IMR-90 (cell line): ENCODE measurements around the gene IFNE. TPM values are rescaled to one million over a fixed set of nuclear protein-coding genes. Genes with fewer than 3 reads are reported as not detected.

Experiments
- ATAC-seq: fragments of 200-7000 bp; cut with Tn5 transposase; 2 replicates; pipeline ENCODE4 v1.9.1; 2020; ENCODE audit warnings: low read depth, mild to moderate bottlenecking, moderate library complexity
- BruUV-seq: library from RNA; stranded (reverse); fragments of 400-500 nt; replicated peaks from 2 replicates; lab custom pipeline; 2021; lab: Mats Ljungman, UMichigan
- CTCF ChIA-PET: fragments of 300-600 bp; formaldehyde crosslinking; extraction: SDS; loops from one replicate; lab custom pipeline; 2021; ENCODE audit warnings: antibody characterized with exemption; lab: Yijun Ruan, JAX
- POLR2A ChIA-PET: fragments of 300-600 bp; sonication (Branson Sonifier 250); formaldehyde crosslinking; loops from one replicate; lab custom pipeline; 2022; ENCODE audit warnings: antibody characterized with exemption; ENCODE audit not compliant: unreplicated experiment; lab: Charles Lee
- DNase-seq: peaks from one replicate; pipeline ENCODE4 v3.0.0; 2013
- H2AFZ ChIP-seq: replicated peaks from 2 replicates; pipeline ENCODE3; 2013; ENCODE audit warnings: low read length, mild to moderate bottlenecking; ENCODE audit not compliant: poor library complexity
- H2AK5ac ChIP-seq: 2 replicates; pipeline ENCODE4 v1.6.1; 2013; ENCODE audit warnings: low read depth, low read length, inconsistent platforms
- H2AK9ac ChIP-seq: replicated peaks from 2 replicates; pipeline ENCODE3; 2013; ENCODE audit warnings: mild to moderate bottlenecking, low read depth, low read length, moderate library complexity; ENCODE audit not compliant: poor library complexity
- H2BK120ac ChIP-seq: 2 replicates; pipeline ENCODE4 v1.6.1; 2013; ENCODE audit warnings: low read depth, low read length, inconsistent platforms
- H2BK15ac ChIP-seq: 3 replicates; pipeline ENCODE4 v1.6.1; 2013; ENCODE audit warnings: low read depth, low read length, inconsistent platforms
- H2BK20ac ChIP-seq: 2 replicates; pipeline ENCODE4 v1.6.1; 2013; ENCODE audit warnings: low read depth, mild to moderate bottlenecking, inconsistent platforms, low read length, moderate library complexity
- H2BK5ac ChIP-seq: 2 replicates; pipeline ENCODE4 v1.6.1; 2013; ENCODE audit warnings: mild to moderate bottlenecking, low read depth, low read length, inconsistent platforms; ENCODE audit not compliant: poor library complexity, severe bottlenecking
- H3K14ac ChIP-seq: replicated peaks from 2 replicates; pipeline ENCODE4 v1.6.1; 2013; ENCODE audit warnings: low read depth, low read length, inconsistent platforms
- H3K18ac ChIP-seq: 2 replicates; pipeline ENCODE4 v1.6.1; 2013; ENCODE audit warnings: low read depth, low read length, control low read depth
- H3K23ac ChIP-seq: 2 replicates; pipeline ENCODE4 v1.6.1; 2013; ENCODE audit warnings: low read depth, low read length, inconsistent platforms
- H3K27ac ChIP-seq: 2 replicates; pipeline ENCODE4 v1.5.1; 2013; ENCODE audit warnings: mild to moderate bottlenecking, control low read depth, low read length; ENCODE audit not compliant: insufficient read depth
- H3K27me3 ChIP-seq: 2 replicates; pipeline ENCODE4 v1.6.1; 2013; ENCODE audit warnings: low read length; ENCODE audit not compliant: control insufficient read depth, insufficient read depth
- H3K36me3 ChIP-seq: 2 replicates; pipeline ENCODE4 v1.6.1; 2013; ENCODE audit warnings: low read length, mixed read lengths; ENCODE audit not compliant: control insufficient read depth, insufficient read depth
- H3K4ac ChIP-seq: 2 replicates; pipeline ENCODE4 v1.6.1; 2013; ENCODE audit warnings: low read depth, low read length, inconsistent platforms
- H3K4me1 ChIP-seq: 2 replicates; pipeline ENCODE4 v1.6.1; 2013; ENCODE audit warnings: low read length, mixed read lengths; ENCODE audit not compliant: control insufficient read depth, insufficient read depth
- H3K4me2 ChIP-seq: 2 replicates; pipeline ENCODE4 v1.6.1; 2013; ENCODE audit warnings: low read depth, mild to moderate bottlenecking, control low read depth, low read length, moderate library complexity
- H3K4me3 ChIP-seq: 2 replicates; pipeline ENCODE4 v1.5.1; 2013; ENCODE audit warnings: low read depth, mild to moderate bottlenecking, control low read depth, low read length, moderate library complexity; ENCODE audit not compliant: insufficient read depth
- H3K56ac ChIP-seq: 2 replicates; pipeline ENCODE4 v1.6.1; 2013; ENCODE audit warnings: low read length, inconsistent platforms; ENCODE audit not compliant: insufficient read depth; ENCODE audit errors: extremely low read depth
- H3K79me1 ChIP-seq, 2 experiments: 2 replicates each; pipeline ENCODE4 v1.6.1; 2013; ENCODE audit warnings: low read length in 2 of 2, inconsistent platforms in 1 of 2, low read depth in 1 of 2
- H3K9ac ChIP-seq: 2 replicates; pipeline ENCODE4 v1.6.1; 2013; ENCODE audit warnings: low read depth, low read length, control low read depth
- H3K9me1 ChIP-seq: 2 replicates; pipeline ENCODE4 v1.6.1; 2013; ENCODE audit warnings: low read length, inconsistent platforms; ENCODE audit not compliant: insufficient read depth
- H3K9me3 ChIP-seq: 2 replicates; pipeline ENCODE4 v1.6.1; 2013; ENCODE audit warnings: low read length; ENCODE audit not compliant: control insufficient read depth, insufficient read depth
- H4K20me1 ChIP-seq: 2 replicates; pipeline ENCODE4 v1.6.1; 2013; ENCODE audit warnings: low read length, inconsistent platforms; ENCODE audit not compliant: insufficient read depth
- H4K5ac ChIP-seq: 2 replicates; pipeline ENCODE4 v1.6.1; 2013; ENCODE audit warnings: mild to moderate bottlenecking, low read depth, low read length, control low read depth
- H4K8ac ChIP-seq, 2 experiments: 2 replicates each; pipeline ENCODE4 v1.6.1; 2013; ENCODE audit warnings: low read depth in 2 of 2, low read length in 2 of 2, control low read depth in 1 of 2, inconsistent platforms in 1 of 2
- H4K91ac ChIP-seq: 2 replicates; pipeline ENCODE4 v1.6.1; 2013; ENCODE audit warnings: low read depth, low read length, inconsistent platforms; ENCODE audit not compliant: insufficient read depth
- BHLHE40 ChIP-seq: fragments of 150-350 bp; IDR thresholded peaks from 2 replicates; pipeline ENCODE4 v1.6.1; 2016; ENCODE audit warnings: mild to moderate bottlenecking, low read depth, low read length
- CEBPB ChIP-seq: IDR thresholded peaks from 2 replicates; pipeline ENCODE4 v1.6.1; 2012; ENCODE audit warnings: low read depth, low read length, improper control_type of control experiment
- CHD1 ChIP-seq: IDR thresholded peaks from 2 replicates; pipeline ENCODE4 v1.6.1; 2012; ENCODE audit warnings: low read depth, low read length, improper control_type of control experiment
- FOS ChIP-seq: fragments of 150-350 bp; IDR thresholded peaks from 2 replicates; pipeline ENCODE4 v1.6.1; 2016; ENCODE audit warnings: low read depth, low read length
- MAFK ChIP-seq: IDR thresholded peaks from 2 replicates; pipeline ENCODE4 v1.6.1; 2012; ENCODE audit warnings: low read depth, low read length, improper control_type of control experiment
- MXI1 ChIP-seq: IDR thresholded peaks from 2 replicates; pipeline ENCODE4 v1.6.1; 2012; ENCODE audit warnings: low read depth, mild to moderate bottlenecking, low read length, moderate library complexity, borderline replicate concordance
- NFE2L2 ChIP-seq: fragments of 150-350 bp; IDR thresholded peaks from 2 replicates; pipeline ENCODE4 v1.6.1; 2016; ENCODE audit warnings: low read depth, mild to moderate bottlenecking, low read length
- POLR2A ChIP-seq: IDR thresholded peaks from 2 replicates; pipeline ENCODE4 v1.6.1; 2012; ENCODE audit warnings: mild to moderate bottlenecking, low read depth, low read length
- RAD21 ChIP-seq: IDR thresholded peaks from 2 replicates; pipeline ENCODE4 v1.6.1; 2012; ENCODE audit warnings: low read length, improper control_type of control experiment
- RFX5 ChIP-seq: IDR thresholded peaks from 2 replicates; pipeline ENCODE4 v1.8.0; 2012; ENCODE audit warnings: low read depth, mild to moderate bottlenecking, low read length, moderate library complexity
- SMC3 ChIP-seq: fragments of 150-350 bp; IDR thresholded peaks from 2 replicates; pipeline ENCODE4 v1.6.1; 2016; ENCODE audit warnings: low read depth, mild to moderate bottlenecking, antibody characterized with exemption, low read length, moderate library complexity
- WGBS, 2 experiments: methylation state at CpG; one replicate each; pipeline versions ENCODE4 v1.1.5 to v1.1.7; 2013; ENCODE audit warnings: missing lambda C conversion rate in 2 of 2; ENCODE audit not compliant: insufficient read length in 1 of 2; ENCODE audit errors: extremely low coverage in 2 of 2; 5-methylcytosine and 5-hydroxymethylcytosine counted together
- dilution Hi-C: fragments of 300-500 bp; cut with HindIII; formaldehyde crosslinking; loops from one replicate; pipeline ENCODE4 v1.14.3; 2018; ENCODE audit warnings: low sequenced_read_pairs; ENCODE audit not compliant: unreplicated experiment
- in situ Hi-C: fragments of 300-500 bp; cut with MboI; formaldehyde crosslinking; loops from 3 replicates; pipeline ENCODE4 v1.14.3; 2019; ENCODE audit warnings: low sequenced_read_pairs, inconsistent platforms, mixed read lengths
- intact Hi-C: fragments of 100-400 bp; cut with micrococcal nuclease; formaldehyde crosslinking; loops from 2 replicates; pipeline ENCODE4 v1.10.0; 2022
- polyA plus RNA-seq, 3 experiments: library from polyadenylated mRNA; depleted of rRNA; stranded (reverse); fragments of >200 nt; gene quantifications; 2 replicates each; pipeline ENCODE4 v1.2.3, GENCODE V29; 2012; ENCODE audit warnings: low replicate concordance in 1 of 3
- total RNA-seq: library from RNA; depleted of rRNA; stranded (reverse); fragments of >200 nt; gene quantifications from 2 replicates; pipeline ENCODE4 v1.2.3, GENCODE V29; 2012
- TF ChIP-seq, protein P1 (sequence below): conservative IDR thresholded peaks from 2 replicates; pipeline ENCODE4 v1.5.1; 2012; ENCODE audit warnings: mild to moderate bottlenecking, low read depth, low read length, improper control_type of control experiment
- TF ChIP-seq, protein P2 (sequence below): fragments of 150-350 bp; IDR thresholded peaks from 2 replicates; pipeline ENCODE4 v1.6.1; 2016; ENCODE audit warnings: low read depth, mild to moderate bottlenecking, low read length, moderate library complexity, borderline replicate concordance
- TF ChIP-seq, protein P3 (sequence below): fragments of 150-350 bp; IDR thresholded peaks from 2 replicates; pipeline ENCODE4 v1.6.1; 2017; ENCODE audit warnings: mild to moderate bottlenecking, antibody characterized with exemption, low read length, low read depth

The IFNE gene
- total and polyA plus RNA-seq, 2 of the 4 experiments (the other 2 are of a cell fraction), result 1.4 to 1.8 TPM

DNA sequence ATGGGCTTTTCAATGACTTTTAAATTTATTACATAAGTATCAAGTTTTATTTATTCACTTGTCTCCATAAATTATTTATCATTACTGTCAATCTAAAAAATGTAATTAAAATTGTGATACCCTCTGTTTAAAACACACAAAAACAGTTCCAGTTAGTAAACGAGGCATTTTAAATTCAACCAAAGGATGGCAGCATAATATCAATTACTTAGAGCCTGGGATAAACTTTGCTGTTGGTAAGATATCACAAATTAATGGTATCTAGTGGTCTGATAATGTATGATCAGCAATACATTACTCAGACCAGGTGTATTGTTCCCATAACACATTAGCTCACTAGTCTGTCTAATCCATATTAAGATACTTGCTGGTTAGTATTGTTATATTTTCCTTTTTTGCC is 9.6 kb upstream of the IFNE start:
- no peak overlapping the region for H3K56ac ChIP-seq
- no peak for TF ChIP-seq BHLHE40
- no peak for TF ChIP-seq CEBPB
- TF ChIP-seq MAFK, result no peak
- TF ChIP-seq FOS, result no peak
- TF ChIP-seq RAD21, result peak; percentile 48
- TF ChIP-seq, protein P1, sequence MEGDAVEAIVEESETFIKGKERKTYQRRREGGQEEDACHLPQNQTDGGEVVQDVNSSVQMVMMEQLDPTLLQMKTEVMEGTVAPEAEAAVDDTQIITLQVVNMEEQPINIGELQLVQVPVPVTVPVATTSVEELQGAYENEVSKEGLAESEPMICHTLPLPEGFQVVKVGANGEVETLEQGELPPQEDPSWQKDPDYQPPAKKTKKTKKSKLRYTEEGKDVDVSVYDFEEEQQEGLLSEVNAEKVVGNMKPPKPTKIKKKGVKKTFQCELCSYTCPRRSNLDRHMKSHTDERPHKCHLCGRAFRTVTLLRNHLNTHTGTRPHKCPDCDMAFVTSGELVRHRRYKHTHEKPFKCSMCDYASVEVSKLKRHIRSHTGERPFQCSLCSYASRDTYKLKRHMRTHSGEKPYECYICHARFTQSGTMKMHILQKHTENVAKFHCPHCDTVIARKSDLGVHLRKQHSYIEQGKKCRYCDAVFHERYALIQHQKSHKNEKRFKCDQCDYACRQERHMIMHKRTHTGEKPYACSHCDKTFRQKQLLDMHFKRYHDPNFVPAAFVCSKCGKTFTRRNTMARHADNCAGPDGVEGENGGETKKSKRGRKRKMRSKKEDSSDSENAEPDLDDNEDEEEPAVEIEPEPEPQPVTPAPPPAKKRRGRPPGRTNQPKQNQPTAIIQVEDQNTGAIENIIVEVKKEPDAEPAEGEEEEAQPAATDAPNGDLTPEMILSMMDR, result peak; percentile 49
- TF ChIP-seq, protein P2, sequence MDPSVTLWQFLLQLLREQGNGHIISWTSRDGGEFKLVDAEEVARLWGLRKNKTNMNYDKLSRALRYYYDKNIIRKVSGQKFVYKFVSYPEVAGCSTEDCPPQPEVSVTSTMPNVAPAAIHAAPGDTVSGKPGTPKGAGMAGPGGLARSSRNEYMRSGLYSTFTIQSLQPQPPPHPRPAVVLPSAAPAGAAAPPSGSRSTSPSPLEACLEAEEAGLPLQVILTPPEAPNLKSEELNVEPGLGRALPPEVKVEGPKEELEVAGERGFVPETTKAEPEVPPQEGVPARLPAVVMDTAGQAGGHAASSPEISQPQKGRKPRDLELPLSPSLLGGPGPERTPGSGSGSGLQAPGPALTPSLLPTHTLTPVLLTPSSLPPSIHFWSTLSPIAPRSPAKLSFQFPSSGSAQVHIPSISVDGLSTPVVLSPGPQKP, result no peak
- peak; percentile 30; the same call in 1 of the 2 replicates for TF ChIP-seq SMC3
- no peak for TF ChIP-seq NFE2L2
- TF ChIP-seq CHD1, result no peak
- TF ChIP-seq MXI1, result no peak
- TF ChIP-seq POLR2A, result no peak
- TF ChIP-seq RFX5, result no peak
- TF ChIP-seq, protein P3, sequence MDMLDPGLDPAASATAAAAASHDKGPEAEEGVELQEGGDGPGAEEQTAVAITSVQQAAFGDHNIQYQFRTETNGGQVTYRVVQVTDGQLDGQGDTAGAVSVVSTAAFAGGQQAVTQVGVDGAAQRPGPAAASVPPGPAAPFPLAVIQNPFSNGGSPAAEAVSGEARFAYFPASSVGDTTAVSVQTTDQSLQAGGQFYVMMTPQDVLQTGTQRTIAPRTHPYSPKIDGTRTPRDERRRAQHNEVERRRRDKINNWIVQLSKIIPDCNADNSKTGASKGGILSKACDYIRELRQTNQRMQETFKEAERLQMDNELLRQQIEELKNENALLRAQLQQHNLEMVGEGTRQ, result no peak
- H2BK120ac ChIP-seq, result no peak overlapping the region
- no peak overlapping the region for H2BK20ac ChIP-seq
- no peak overlapping the region for H3K14ac ChIP-seq
- no peak overlapping the region for H2BK15ac ChIP-seq
- H3K9me3 ChIP-seq, result no peaks in the 10 kb centered on the region
- no peaks in the 10 kb centered on the region for H3K36me3 ChIP-seq
- H3K4me3 ChIP-seq, result no peak overlapping the region
- in situ Hi-C loops, result loop anchor here (10.0 kb wide), 1 partner anchor 303 kb away; no protein-coding TSS in a partner anchor
- no peak overlapping the region for H2AK9ac ChIP-seq
- H3K23ac ChIP-seq, result no peak overlapping the region
- no peak overlapping the region for H2BK5ac ChIP-seq
- H4K8ac ChIP-seq, result no peak overlapping the region
- ATAC-seq (peak; percentile 17; the same call in 1 of the 2 replicates), DNase-seq (no peak)
- H2AK5ac ChIP-seq, result no peak overlapping the region
- ChIA-PET POLR2A (no interaction called here), CTCF (interaction anchor here (1.1 kb wide), 1 partner anchor 296 kb away, joined by 4 read pairs; no protein-coding TSS in a partner anchor)
- H4K20me1 ChIP-seq, result no peaks in the 10 kb centered on the region
- intact Hi-C loops, result loop anchor here (1.0 to 5.0 kb wide), 2 partner anchors 216 to 298 kb away; no protein-coding TSS in a partner anchor
- H3K27ac ChIP-seq, result no peak overlapping the region
- H3K79me1 ChIP-seq, result peaks cover 0 to 11% of the 10 kb centered on the region in 2 experiments; a peak in 3 of 4 replicates
- H2AFZ ChIP-seq, result no peak overlapping the region
- no peak overlapping the region for H3K18ac ChIP-seq
- no peak overlapping the region for H4K91ac ChIP-seq
- H3K9me1 ChIP-seq, result no peaks in the 10 kb centered on the region
- dilution Hi-C loops, result no loop called here
- WGBS, 2 experiments, result no CpG with 5 or more reads among the region's 1 CpG
- no TSS peak for BruUV-seq
- no peaks in the 10 kb centered on the region for H3K27me3 ChIP-seq
- no peaks in the 10 kb centered on the region for H3K4me1 ChIP-seq
- H4K5ac ChIP-seq, result no peak overlapping the region
- H3K4ac ChIP-seq, result no peak overlapping the region
- no peak overlapping the region for H3K4me2 ChIP-seq
- H3K9ac ChIP-seq, result no peak overlapping the region
